Adrenal gland (tissue), 5 donors: Measurements from ENCODE around the gene PDLIM7.

Experiments used
- POLR2A ChIP-seq, 2 donors: fragments of 450-650 bp; IDR thresholded peaks; one replicate each; pipeline ENCODE4 v1.6.1; 2017; ENCODE audit warnings: antibody characterized with exemption in 2 of 2, mild to moderate bottlenecking in 2 of 2, moderate library complexity in 1 of 2
- TF ChIP-seq, protein P1 (sequence below), 6 experiments: fragments of 450-650 bp in 4 of 6; fragments of 200-600 bp in 2 of 6; sonication (generic) in 1 of 6; IDR thresholded peaks; 1 replicate in 5 of 6; 2 replicates in 1 of 6; pipeline versions ENCODE4 v1.5.1 to v1.8.0; 2016 to 2021; ENCODE audit warnings: antibody characterized with exemption in 6 of 6, mild to moderate bottlenecking in 2 of 6, moderate library complexity in 1 of 6
- donor health status: DM: no; HTN: no; CAD: no.

DNA sequence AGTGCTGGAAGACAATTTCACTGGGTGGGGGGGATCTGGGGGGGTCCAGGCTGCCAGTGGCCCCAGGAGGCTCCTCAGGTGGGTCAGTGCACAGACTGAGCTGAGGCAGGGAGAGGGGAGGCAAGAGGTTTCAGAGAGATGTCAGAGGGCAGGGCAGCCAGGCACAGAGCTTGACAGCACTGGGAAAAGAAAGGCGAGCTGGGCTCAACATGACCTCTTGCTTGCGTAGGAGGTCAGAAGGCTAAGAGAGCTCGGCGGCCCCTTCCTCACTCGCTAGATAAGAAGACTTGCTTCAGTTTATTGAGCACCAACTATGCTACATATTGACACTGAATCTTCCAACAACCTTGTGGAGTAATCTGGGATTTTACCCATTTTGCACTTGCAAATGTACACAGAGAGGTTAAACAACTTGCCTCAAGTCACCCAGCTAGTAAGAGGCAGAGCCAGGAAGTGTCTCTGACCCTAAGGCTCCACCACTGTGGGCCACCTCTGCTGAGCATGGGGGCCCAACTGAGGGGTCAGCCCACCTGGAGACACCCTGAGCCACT, 3.5 kb downstream of the PDLIM7 start:
- TF ChIP-seq, protein P1, sequence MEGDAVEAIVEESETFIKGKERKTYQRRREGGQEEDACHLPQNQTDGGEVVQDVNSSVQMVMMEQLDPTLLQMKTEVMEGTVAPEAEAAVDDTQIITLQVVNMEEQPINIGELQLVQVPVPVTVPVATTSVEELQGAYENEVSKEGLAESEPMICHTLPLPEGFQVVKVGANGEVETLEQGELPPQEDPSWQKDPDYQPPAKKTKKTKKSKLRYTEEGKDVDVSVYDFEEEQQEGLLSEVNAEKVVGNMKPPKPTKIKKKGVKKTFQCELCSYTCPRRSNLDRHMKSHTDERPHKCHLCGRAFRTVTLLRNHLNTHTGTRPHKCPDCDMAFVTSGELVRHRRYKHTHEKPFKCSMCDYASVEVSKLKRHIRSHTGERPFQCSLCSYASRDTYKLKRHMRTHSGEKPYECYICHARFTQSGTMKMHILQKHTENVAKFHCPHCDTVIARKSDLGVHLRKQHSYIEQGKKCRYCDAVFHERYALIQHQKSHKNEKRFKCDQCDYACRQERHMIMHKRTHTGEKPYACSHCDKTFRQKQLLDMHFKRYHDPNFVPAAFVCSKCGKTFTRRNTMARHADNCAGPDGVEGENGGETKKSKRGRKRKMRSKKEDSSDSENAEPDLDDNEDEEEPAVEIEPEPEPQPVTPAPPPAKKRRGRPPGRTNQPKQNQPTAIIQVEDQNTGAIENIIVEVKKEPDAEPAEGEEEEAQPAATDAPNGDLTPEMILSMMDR (IDR thresholded peaks at IDR 0.05): no peak
- no peak for TF ChIP-seq POLR2A (IDR thresholded peaks at IDR 0.05)
